Ovary (tissue), 3 donors: ENCODE measurements around the gene CBY1.

Experiments used
- POLR2A ChIP-seq: fragments of 450-650 bp; IDR thresholded peaks from one replicate; pipeline ENCODE4 v1.6.1; 2017; ENCODE audit warnings: antibody characterized with exemption, mild to moderate bottlenecking, moderate library complexity
- TF ChIP-seq, protein P1 (sequence below), 3 donors: fragments of 450-650 bp in 2 of 3; fragments of 200-600 bp in 1 of 3; IDR thresholded peaks; one replicate each; pipeline versions ENCODE4 v1.5.1 to v1.8.0; 2016 to 2022; ENCODE audit warnings: antibody characterized with exemption in 3 of 3, mild to moderate bottlenecking in 1 of 3
- donor health status: DM: no; HTN: no; CAD: no.

GRCh38 chr22:38675833-38676232 is 19.4 kb downstream of the CBY1 start:
- TF ChIP-seq POLR2A, result no peak
- TF ChIP-seq, protein P1, sequence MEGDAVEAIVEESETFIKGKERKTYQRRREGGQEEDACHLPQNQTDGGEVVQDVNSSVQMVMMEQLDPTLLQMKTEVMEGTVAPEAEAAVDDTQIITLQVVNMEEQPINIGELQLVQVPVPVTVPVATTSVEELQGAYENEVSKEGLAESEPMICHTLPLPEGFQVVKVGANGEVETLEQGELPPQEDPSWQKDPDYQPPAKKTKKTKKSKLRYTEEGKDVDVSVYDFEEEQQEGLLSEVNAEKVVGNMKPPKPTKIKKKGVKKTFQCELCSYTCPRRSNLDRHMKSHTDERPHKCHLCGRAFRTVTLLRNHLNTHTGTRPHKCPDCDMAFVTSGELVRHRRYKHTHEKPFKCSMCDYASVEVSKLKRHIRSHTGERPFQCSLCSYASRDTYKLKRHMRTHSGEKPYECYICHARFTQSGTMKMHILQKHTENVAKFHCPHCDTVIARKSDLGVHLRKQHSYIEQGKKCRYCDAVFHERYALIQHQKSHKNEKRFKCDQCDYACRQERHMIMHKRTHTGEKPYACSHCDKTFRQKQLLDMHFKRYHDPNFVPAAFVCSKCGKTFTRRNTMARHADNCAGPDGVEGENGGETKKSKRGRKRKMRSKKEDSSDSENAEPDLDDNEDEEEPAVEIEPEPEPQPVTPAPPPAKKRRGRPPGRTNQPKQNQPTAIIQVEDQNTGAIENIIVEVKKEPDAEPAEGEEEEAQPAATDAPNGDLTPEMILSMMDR (IDR thresholded peaks at IDR 0.05), result no peak
